HG03060 (cell line): ENCODE measurements around the gene CAVIN3.

ENCODE experiments used
- ATAC-seq: cut with Tn5 transposase; IDR thresholded peaks from one replicate; pipeline ENCODE4 v1.9.1; 2021; ENCODE audit warnings: low read depth, moderate number of reproducible peaks; ENCODE audit not compliant: unreplicated experiment

The CAVIN3 gene

DNA sequence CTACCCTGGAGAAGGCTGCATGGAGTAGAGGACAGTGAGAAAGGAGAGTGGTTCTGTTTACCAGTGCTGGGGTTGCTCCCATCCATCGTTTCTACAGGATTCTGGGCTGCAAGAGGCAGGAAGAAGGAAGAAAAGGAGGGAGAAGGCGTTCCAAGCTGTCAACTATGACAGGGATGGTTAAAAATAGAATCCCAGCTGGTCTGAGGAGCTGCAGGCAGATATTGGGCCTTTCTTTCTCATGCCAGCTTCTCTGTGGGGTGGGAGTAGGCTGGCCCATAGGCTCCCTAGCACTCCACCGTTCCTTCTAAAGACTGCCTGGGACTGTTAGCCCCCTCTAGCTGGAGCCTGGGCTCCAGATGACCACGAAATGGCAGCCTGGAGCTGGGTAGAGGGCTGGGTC lies 47.1 kb downstream of the CAVIN3 start:
- no peak for ATAC-seq

DNA sequence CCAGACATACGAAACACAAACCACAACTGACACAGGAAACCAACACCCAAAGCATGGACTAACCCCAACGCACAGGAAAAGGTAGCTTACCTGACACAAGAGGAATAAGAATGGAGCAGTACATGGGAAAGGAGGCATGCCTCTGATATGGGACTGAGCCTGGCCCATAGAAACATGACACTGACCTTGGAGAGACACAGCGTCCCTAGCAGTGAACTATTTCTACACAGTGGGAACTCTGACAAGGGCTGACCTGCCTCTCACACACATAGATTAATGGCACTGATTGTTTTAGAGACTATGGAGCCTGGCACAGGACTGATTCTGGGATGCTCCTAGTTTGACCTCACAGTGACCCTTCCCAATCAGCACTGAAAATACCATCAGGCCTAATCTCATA lies 48.7 kb downstream of the CAVIN3 start:
- ATAC-seq, result no peak

DNA sequence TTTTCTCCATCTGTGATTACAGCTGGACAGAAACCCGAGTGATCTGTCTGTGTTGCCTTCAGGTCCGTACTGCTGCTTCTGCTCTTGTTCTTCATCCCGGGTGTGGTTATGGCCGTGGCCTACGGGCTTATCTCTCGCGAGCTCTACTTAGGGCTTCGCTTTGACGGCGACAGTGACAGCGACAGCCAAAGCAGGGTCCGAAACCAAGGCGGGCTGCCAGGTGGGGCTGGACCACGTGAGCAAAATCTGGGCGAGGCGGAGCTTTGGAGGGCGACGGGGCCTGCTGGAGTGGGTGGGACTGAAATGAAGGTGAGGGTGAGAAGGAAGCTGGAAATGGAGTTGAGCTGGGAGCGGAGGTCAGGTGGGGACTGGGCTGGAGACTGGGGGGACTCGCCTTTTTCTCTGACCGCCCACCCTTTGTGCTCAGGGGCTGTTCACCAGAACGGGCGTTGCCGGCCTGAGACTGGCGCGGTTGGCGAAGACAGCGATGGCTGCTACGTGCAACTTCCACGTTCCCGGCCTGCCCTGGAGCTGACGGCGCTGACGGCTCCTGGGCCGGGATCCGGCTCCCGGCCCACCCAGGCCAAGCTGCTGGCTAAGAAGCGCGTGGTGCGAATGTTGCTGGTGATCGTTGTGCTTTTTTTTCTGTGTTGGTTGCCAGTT lies 49.6 kb downstream of the CAVIN3 start:
- ATAC-seq, result no peak

DNA sequence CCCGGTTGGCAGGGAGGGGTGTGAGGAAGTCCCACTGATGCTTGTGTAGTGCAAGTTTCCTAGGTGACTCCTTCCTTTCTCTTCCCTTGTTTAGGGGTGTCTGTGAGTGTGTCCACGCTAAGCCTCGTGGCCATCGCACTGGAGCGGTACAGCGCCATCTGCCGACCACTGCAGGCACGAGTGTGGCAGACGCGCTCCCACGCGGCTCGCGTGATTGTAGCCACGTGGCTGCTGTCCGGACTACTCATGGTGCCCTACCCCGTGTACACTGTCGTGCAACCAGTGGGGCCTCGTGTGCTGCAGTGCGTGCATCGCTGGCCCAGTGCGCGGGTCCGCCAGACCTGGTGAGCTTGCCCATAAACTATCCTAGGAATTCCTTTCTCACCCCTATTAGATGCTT lies 50.3 kb downstream of the CAVIN3 start:
- no peak for ATAC-seq
